Naive thymus-derived CD8-positive, alpha-beta T cell (primary cell): ENCODE results near the gene IFIH1. TPM values are rescaled to one million over a fixed set of nuclear protein-coding genes. Genes with fewer than 3 reads are reported as not detected.

Experiments
- ATAC-seq, 2 donors: fragments of 150-1000 bp; cut with Tn5 transposase in 1 of 2; sonication (Bioruptor Pico), chemical (Tn5 transposase) in 1 of 2; 1 replicate in 1 of 2; 2 replicates in 1 of 2; pipeline ENCODE4 v1.10.0; 2021; ENCODE audit warnings: mild to moderate bottlenecking in 2 of 2, moderate library complexity in 2 of 2
- POLR2A ChIA-PET: fragments of 350-600 bp; sonication (Branson Sonifier 250); formaldehyde crosslinking; loops from one replicate; lab custom pipeline; 2021; ENCODE audit warnings: antibody characterized with exemption; lab: Charles Lee
- DNase-seq, 10 donors: peaks; one replicate each; pipeline versions ENCODE4 v3.0.0 to v3.0.0-alpha.2; 2020 to 2022
- H3K27ac Mint-ChIP-seq, 10 donors: one replicate each; pipeline ENCODE4 v1.8.0; 2020 to 2022; ENCODE audit warnings: mild to moderate bottlenecking in 10 of 10, mixed read lengths in 10 of 10, moderate library complexity in 4 of 10, inconsistent platforms in 1 of 10
- H3K27me3 Mint-ChIP-seq, 5 donors: one replicate each; pipeline ENCODE4 v1.8.0; 2021 to 2022; ENCODE audit warnings: mixed read lengths in 5 of 5
- H3K36me3 Mint-ChIP-seq, 3 donors: one replicate each; pipeline ENCODE4 v1.8.0; 2020 to 2022; ENCODE audit warnings: mixed read lengths in 3 of 3, mild to moderate bottlenecking in 2 of 3, inconsistent platforms in 1 of 3
- H3K4me1 Mint-ChIP-seq, 4 donors: one replicate each; pipeline ENCODE4 v1.8.0; 2021 to 2022; ENCODE audit warnings: mixed read lengths in 4 of 4
- H3K4me3 Mint-ChIP-seq, 10 donors: one replicate each; pipeline ENCODE4 v1.8.0; 2020 to 2022; ENCODE audit warnings: mild to moderate bottlenecking in 10 of 10, mixed read lengths in 10 of 10, moderate library complexity in 6 of 10, inconsistent platforms in 1 of 10
- H3K9me3 Mint-ChIP-seq, 9 donors: one replicate each; pipeline ENCODE4 v1.8.0; 2020 to 2022; ENCODE audit warnings: mixed read lengths in 9 of 9, mild to moderate bottlenecking in 3 of 9, inconsistent platforms in 1 of 9, moderate library complexity in 1 of 9
- polyA plus RNA-seq, 3 donors: library from polyadenylated mRNA; unstranded; fragments of 300-500 nt; fragmentation: Illumina TruSeq; gene quantifications; one replicate each; pipeline ENCODE4 v1.2.3, GENCODE V29; 2021
- total RNA-seq, 8 experiments: library from RNA in 2 of 8; stranded (reverse) in 2 of 8; gene quantifications; one replicate each; pipeline ENCODE4 v1.2.3 and lab custom pipeline; 2021 to 2026

IFIH1 gene
- total and polyA plus RNA-seq, 5 experiments from 2014 or later = 10.6 to 25.5 (median 15.7) TPM

DNA sequence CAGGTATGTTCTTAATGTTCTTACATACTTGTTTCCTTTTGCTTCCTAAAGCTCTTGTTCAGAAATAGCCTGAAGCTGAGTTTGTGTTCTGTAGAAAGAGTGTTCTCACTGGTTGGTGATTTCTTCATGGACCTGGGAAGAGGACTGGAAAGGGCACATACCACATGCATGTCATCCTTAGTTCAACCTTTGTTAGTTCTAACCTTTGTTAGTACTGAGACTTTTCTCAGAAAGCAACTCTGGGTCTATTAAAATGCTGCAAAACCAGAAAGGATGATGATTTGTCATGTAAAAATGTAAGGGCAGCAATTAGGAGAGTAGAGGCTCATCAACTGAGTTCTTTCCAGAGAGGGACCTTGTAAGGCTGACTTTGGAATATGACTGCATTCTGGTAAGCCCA, 72.7 kb downstream of the IFIH1 start:
- Mint-ChIP-seq H3K27ac (no peak overlapping the region), H3K27me3 (peaks cover 7 to 13% (median 11%) of the 10 kb centered on the region in 5 donors), H3K36me3 (peaks cover 0 to 5% (median 0%) of the 10 kb centered on the region in 3 donors), H3K4me3 (no peak overlapping the region), H3K9me3 (peaks cover 0 to 6% (median 2%) of the 10 kb centered on the region in 9 donors), H3K4me1 (no peaks in the 10 kb centered on the region)
- POLR2A ChIA-PET = no interaction called here
- ATAC-seq (no peak), DNase-seq (no peak)

DNA sequence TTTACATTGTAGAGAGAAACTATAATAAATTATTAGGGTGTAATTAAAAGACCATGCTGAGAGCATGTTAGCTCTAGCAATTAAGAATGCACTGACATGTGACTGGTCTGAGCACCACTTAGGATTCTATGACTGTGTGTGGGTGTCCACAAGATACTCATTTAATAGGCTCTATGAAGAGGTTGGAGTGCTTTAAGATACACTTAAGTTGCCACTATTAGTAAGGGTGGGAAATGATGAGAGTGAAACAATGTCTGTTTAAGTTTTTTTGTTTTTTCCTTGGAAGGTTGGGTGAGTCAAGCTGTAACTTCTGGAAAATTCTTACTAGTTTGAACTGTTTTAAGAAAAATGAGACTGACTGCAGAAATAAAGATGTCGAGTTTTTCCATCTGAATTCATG, 73.4 kb downstream of the IFIH1 start:
- no peak overlapping the region for H3K4me3 Mint-ChIP-seq
- H3K9me3 Mint-ChIP-seq = peaks cover 0 to 2% (median 0%) of the 10 kb centered on the region in 9 donors
- ATAC-seq (no peak), DNase-seq (no peak)
- no peak overlapping the region for H3K27ac Mint-ChIP-seq
- peaks cover 9 to 14% (median 12%) of the 10 kb centered on the region in 5 donors for H3K27me3 Mint-ChIP-seq
- peaks cover 0 to 4% (median 0%) of the 10 kb centered on the region in 3 donors for H3K36me3 Mint-ChIP-seq
- H3K4me1 Mint-ChIP-seq = no peaks in the 10 kb centered on the region
- POLR2A ChIA-PET = no interaction called here

DNA sequence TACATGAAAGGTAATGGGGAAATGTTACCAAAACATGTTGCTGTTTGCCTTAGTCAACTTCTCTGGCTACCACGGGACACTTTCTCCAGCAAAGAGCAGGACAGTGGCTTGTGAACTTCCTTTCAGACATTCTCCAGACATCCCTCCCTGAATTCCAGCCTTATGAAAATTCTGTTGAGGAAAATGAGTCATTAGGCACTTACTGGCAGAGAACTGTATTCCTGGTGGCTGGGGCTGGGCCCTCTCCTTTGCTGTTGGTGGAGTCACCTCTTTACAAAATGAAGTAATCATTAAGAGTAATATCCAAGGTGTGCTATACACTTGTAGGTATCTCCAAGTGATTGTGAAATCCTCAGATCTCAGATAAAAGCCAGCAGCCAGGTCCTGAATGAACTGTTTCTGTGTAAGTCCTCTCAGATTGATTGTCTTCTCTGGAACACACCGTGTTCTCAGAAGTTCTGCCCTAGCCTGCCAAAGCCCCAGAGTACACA, 73.9 kb downstream of the IFIH1 start:
- no peak overlapping the region for H3K4me3 Mint-ChIP-seq
- H3K36me3 Mint-ChIP-seq = peaks cover 0 to 2% (median 0%) of the 10 kb centered on the region in 3 donors
- POLR2A ChIA-PET = no interaction called here
- H3K27me3 Mint-ChIP-seq = peaks cover 12 to 15% (median 14%) of the 10 kb centered on the region in 5 donors
- H3K9me3 Mint-ChIP-seq = no peaks in the 10 kb centered on the region
- no peak for DNase-seq
- no peak for ATAC-seq
- no peaks in the 10 kb centered on the region for H3K4me1 Mint-ChIP-seq
- H3K27ac Mint-ChIP-seq = peak overlapping the region in 1 of 10 donors; percentile 46

DNA sequence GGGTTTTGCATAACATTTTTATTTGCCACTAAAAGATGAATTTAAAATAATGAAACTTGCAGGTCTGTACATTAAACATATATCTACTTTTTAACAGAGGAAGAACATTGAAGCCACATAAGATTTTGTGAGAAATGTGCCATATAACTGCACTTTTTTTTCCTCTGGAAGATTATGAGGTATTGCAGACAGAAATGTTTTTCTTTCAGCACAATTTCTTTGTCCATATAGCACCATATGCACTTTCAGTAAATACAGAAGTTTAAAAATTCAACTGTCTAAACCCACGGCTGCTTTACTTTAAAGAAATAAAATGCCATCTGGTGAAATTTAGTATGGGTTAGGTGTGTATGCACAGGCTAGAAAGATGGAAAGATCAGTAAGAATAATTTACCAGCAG, 74.8 kb downstream of the IFIH1 start:
- DNase-seq = no peak
- ATAC-seq = no peak
- Mint-ChIP-seq H3K27me3 (peaks cover 14 to 21% (median 18%) of the 10 kb centered on the region in 5 donors), H3K4me1 (no peaks in the 10 kb centered on the region), H3K4me3 (no peak overlapping the region), H3K36me3 (peaks cover 0 to 2% (median 0%) of the 10 kb centered on the region in 3 donors), H3K27ac (no peak overlapping the region), H3K9me3 (no peaks in the 10 kb centered on the region)
- POLR2A ChIA-PET = no interaction called here

DNA sequence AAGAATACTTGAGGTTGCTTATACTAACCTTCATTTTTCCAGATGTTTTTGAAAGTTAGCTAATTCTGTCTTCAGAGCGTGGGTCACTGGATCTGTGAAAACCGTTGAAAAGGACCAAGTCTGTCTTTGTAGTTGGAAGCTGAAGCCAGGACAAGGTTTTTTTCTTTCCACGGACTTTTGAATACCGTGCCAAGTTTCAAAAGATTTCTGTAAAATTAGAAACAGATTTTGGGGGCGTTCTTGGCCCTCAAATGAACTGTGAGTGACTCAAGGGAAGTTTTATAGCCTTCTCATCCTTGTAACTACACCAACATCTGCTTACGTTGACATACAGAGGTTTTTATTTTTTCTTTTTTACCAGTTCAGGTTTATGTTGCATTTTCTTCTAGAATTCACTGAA, 75.2 kb downstream of the IFIH1 start, which contains the start of gene FAP:
FAP (minus strand) TSS at position 152 of the 400 bp plus-strand sequence; CDS start at position 34, 118 bp downstream.
- H3K4me1 Mint-ChIP-seq = no peaks in the 10 kb centered on the region
- H3K27me3 Mint-ChIP-seq = peaks cover 14 to 21% (median 18%) of the 10 kb centered on the region in 5 donors
- H3K27ac Mint-ChIP-seq = no peak within 1 kb of the TSS
- DNase-seq (no peak), ATAC-seq (no peak)
- H3K9me3 Mint-ChIP-seq = no peaks in the 10 kb centered on the region
- POLR2A ChIA-PET = no interaction called here
- H3K36me3 Mint-ChIP-seq = peaks cover 0 to 1% (median 0%) of the 10 kb centered on the region in 3 donors
- H3K4me3 Mint-ChIP-seq = no peak within 1 kb of the TSS

DNA sequence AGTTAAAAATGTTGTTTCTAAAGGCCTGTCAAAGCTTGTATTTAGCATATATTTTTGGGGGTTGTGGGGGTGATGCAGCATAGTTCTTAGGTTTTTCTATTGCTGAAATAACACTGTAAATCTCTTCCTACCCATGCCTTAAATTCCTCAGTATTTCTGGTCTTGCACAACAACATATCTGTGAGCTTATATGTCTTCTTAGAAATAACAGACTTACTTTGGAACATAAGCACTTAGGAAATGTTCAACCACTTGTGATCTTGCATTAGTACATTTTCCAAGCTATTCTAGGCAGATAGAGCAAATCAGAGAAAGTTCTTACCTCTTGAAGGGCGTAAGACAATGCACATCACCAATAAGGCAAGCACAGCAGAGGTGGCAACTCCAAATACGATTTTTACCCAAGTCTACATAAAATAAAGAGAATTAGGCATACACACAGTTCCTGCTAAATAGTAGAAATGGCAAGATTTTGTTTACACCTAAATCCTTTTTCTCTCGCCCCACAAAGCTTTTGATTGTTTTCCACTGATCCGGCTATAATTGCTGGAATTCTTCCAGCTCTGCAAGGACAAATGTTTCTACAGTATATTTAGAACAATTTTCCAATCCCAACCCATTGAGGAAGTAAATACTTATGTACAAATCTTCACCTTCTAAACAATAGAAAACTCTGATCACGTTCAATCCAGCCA, 75.8 kb downstream of the IFIH1 start:
- no peak overlapping the region for H3K27ac Mint-ChIP-seq
- no peaks in the 10 kb centered on the region for H3K4me1 Mint-ChIP-seq
- POLR2A ChIA-PET = no interaction called here
- no peaks in the 10 kb centered on the region for H3K36me3 Mint-ChIP-seq
- no peak overlapping the region for H3K4me3 Mint-ChIP-seq
- ATAC-seq (no peak), DNase-seq (no peak)
- no peaks in the 10 kb centered on the region for H3K9me3 Mint-ChIP-seq
- peaks cover 12 to 21% (median 15%) of the 10 kb centered on the region in 5 donors for H3K27me3 Mint-ChIP-seq

DNA sequence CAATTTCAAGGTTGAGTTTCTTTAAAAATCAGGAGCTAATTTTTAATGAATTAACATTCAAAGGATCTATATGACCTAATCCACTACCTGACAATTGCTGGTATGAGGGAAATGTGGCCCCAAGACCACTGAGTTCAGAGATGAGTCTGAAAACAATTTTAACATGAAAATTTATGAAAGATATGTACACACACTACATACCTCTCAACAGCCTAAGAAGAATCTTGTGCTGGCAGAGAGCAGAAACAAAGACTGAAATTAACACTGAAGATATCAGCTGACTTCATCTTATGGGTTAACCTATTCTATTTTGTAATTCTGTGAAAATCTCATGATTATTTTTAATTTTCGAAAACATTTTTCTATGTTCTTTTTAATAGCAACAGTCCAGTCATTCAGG, 76.9 kb downstream of the IFIH1 start:
- POLR2A ChIA-PET = no interaction called here
- ATAC-seq (no peak), DNase-seq (no peak)
- Mint-ChIP-seq H3K36me3 (no peaks in the 10 kb centered on the region), H3K4me3 (no peak overlapping the region), H3K27ac (no peak overlapping the region), H3K9me3 (no peaks in the 10 kb centered on the region), H3K27me3 (peaks cover 10 to 21% (median 18%) of the 10 kb centered on the region in 5 donors), H3K4me1 (no peaks in the 10 kb centered on the region)

DNA sequence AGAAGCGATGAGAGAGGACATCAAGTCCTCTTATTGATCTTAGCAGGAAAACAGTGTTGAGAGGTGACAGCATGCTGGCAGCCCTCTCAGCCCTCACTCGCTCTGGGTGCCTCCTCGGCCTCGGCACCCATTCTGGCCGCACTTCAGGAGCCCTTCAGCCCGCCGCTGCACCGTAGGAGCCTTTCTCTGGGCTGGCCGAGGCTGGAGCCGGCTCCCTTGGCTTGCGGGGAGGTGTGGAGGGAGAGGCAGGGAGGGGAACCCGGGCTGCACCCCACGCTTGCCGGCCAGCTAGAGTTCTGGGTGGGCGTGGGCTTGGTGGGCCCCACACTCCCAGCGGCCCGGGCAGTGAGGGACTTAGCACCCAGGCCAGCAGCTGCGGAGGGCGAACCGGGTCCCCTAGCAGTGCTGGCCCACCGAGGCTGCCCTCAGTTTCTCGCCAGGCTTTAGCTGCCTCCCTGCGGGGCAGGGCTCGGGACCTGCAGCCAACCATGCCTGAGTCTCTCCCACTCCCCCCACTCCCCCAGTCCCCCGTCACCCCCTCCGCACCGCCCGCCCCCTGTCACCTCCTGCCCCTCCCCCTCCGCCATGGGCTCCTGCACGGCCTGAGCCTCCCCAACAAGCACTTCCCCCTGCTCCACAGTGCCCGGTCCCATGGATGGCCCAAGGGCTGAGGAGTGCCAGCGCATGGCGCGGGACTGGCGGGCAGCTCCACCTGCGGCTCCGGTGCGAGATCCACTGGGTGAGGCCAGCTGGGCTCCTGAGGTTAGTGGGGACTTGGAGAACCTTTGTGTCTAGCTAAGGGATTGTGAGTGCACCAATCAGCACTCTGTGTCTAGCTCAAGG, 83.6 kb downstream of the IFIH1 start:
- POLR2A ChIA-PET = no interaction called here
- Mint-ChIP-seq H3K4me1 (no peaks in the 10 kb centered on the region), H3K36me3 (no peaks in the 10 kb centered on the region), H3K4me3 (no peak overlapping the region), H3K27me3 (peaks cover 9 to 39% (median 15%) of the 10 kb centered on the region in 5 donors), H3K27ac (no peak overlapping the region), H3K9me3 (peaks cover 0 to 3% (median 0%) of the 10 kb centered on the region in 9 donors)
- no peak for DNase-seq
- ATAC-seq = no peak

DNA sequence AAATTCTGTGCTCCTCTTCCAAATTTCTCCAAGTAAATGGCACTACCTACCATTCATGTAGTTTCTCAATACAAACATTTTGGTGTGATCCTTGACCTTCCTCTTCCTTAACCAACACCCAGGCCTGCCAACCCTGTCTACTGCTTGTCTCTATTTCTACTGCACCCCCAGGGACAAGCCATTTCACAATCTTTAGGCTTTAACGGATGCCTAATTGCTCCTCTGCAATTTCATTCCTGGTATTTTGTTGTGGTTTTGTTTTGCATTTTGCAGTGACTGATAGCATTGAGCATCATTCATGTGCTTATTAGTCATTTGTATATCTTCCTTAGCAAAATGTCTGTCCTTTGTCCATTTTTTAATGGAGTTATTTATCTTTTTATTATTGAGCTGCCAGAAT, 85.3 kb downstream of the IFIH1 start:
- no peaks in the 10 kb centered on the region for H3K36me3 Mint-ChIP-seq
- H3K9me3 Mint-ChIP-seq = peaks cover 0 to 3% (median 0%) of the 10 kb centered on the region in 9 donors
- no peaks in the 10 kb centered on the region for H3K4me1 Mint-ChIP-seq
- POLR2A ChIA-PET = no interaction called here
- no peak overlapping the region for H3K4me3 Mint-ChIP-seq
- DNase-seq (no peak), ATAC-seq (no peak)
- H3K27me3 Mint-ChIP-seq = peaks cover 5 to 28% (median 11%) of the 10 kb centered on the region in 5 donors
- H3K27ac Mint-ChIP-seq = peak overlapping the region in 1 of 10 donors; percentile 49

DNA sequence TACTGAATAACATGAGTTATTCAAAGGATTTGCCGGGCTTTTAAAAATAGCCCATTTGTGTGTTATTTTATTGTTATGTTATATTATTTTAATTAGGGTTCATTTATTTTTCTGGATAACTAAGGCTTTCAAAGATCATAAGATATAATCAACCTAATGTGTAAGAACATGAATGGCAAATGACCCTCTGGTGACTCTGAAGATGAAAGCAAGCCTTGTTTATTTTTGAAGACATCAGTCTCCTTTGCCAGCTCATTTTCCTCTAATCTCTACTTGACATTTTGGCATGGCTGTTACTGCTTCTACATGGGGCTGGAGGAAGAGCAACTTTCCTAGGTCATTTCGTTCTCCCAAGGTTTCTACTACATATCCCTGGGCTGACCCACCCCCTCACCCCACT, 85.8 kb downstream of the IFIH1 start:
- peaks cover 0 to 3% (median 0%) of the 10 kb centered on the region in 9 donors for H3K9me3 Mint-ChIP-seq
- H3K4me3 Mint-ChIP-seq = no peak overlapping the region
- DNase-seq = no peak
- POLR2A ChIA-PET = no interaction called here
- no peaks in the 10 kb centered on the region for H3K36me3 Mint-ChIP-seq
- H3K27me3 Mint-ChIP-seq = peaks cover 5 to 28% (median 10%) of the 10 kb centered on the region in 5 donors
- H3K4me1 Mint-ChIP-seq = no peaks in the 10 kb centered on the region
- no peak overlapping the region for H3K27ac Mint-ChIP-seq
- no peak for ATAC-seq

DNA sequence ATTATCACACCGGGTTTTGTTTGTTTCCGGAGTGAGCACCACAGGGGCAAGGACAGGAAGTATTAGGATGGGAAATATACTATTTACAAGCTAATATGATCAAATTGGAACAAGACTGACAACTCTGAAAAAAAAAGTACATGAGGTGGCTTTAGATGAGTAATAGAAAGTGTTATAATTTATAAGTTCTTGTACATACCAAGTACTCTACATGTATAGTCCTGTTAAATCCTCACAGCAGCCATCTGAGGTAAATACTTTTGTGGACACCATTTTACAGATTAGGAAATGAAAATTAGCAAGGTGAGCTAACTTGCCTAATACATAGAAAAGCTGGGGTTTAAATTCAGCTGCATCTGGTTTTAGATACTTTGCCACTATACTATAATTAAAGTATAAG, 86.5 kb downstream of the IFIH1 start:
- Mint-ChIP-seq H3K27me3 (peaks cover 4 to 28% (median 10%) of the 10 kb centered on the region in 5 donors), H3K4me1 (no peaks in the 10 kb centered on the region), H3K36me3 (no peaks in the 10 kb centered on the region), H3K9me3 (peaks cover 0 to 3% (median 0%) of the 10 kb centered on the region in 9 donors), H3K27ac (no peak overlapping the region), H3K4me3 (no peak overlapping the region)
- ATAC-seq (no peak), DNase-seq (no peak)
- POLR2A ChIA-PET = no interaction called here

DNA sequence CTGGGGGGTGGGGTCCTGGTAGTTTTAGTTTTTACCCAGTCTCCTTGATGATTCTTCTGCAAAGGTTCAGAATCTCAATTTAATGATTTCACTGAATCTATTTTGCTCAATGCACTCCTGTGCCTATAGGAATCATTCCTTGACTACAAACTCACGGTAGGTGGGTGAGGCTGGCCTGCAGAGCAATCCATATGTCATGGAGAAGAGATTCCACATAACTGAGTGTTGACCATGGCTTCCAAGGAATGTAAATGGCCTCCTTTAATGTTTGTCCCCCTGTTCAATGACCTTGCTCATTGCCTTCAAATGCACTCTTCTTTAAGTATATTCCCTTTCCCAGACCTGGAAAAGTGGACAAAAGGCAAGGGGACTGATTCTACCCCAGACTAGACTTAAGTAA, 87.7 kb downstream of the IFIH1 start:
- H3K4me1 Mint-ChIP-seq = no peaks in the 10 kb centered on the region
- H3K27ac Mint-ChIP-seq = no peak overlapping the region
- ATAC-seq (no peak), DNase-seq (no peak)
- H3K9me3 Mint-ChIP-seq = peaks cover 0 to 2% (median 0%) of the 10 kb centered on the region in 9 donors
- H3K27me3 Mint-ChIP-seq = peaks cover 4 to 28% (median 7%) of the 10 kb centered on the region in 5 donors
- POLR2A ChIA-PET = no interaction called here
- no peak overlapping the region for H3K4me3 Mint-ChIP-seq
- no peaks in the 10 kb centered on the region for H3K36me3 Mint-ChIP-seq

DNA sequence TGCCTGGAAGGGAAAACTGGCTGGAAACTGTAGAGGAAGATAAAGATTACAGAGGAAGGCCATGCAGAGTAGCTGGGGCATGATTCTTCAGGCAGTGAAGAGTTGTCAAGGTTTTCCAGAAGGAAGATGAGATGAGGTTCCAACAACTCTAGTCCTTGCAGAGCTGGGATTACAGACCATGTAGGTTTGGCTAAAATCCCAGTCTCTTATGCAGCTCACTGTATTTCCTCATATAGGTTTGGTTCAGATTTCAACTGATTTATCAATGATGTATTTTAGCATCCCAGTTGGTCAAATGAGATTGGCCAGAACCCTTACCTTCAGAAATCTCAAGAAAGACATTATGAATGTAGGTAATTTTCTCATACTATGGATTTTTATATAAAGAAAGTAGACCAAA, 91.6 kb downstream of the IFIH1 start:
- POLR2A ChIA-PET = no interaction called here
- Mint-ChIP-seq H3K27ac (no peak overlapping the region), H3K27me3 (peaks cover 0 to 15% (median 6%) of the 10 kb centered on the region in 5 donors), H3K36me3 (no peaks in the 10 kb centered on the region), H3K9me3 (no peaks in the 10 kb centered on the region), H3K4me1 (no peaks in the 10 kb centered on the region), H3K4me3 (no peak overlapping the region)
- no peak for DNase-seq
- ATAC-seq = no peak
